T47D (cell line): ENCODE results near the gene VPS52.

Source experiments
- DNase-seq, 2 experiments: peaks; one replicate each; pipeline versions ENCODE4 v3.0.0 to v3.0.0-alpha.2; 2011 to 2012; ENCODE audit warnings: low read depth in 1 of 2, low spot score in 1 of 2
- JUND ChIP-seq: IDR thresholded peaks from 2 replicates; pipeline ENCODE4 v1.6.1; 2012; ENCODE audit warnings: low read depth
- in situ Hi-C: cut with HindIII; loops from 2 replicates; pipeline ENCODE4 v1.10.0; 2016; ENCODE audit warnings: low sequenced_read_pairs, low pct_unique_long_range_greater_than_20kb

VPS52 gene

GRCh38 chr6:33314943-33315792 lies 43.5 kb upstream of the VPS52 start:
- no peak for TF ChIP-seq JUND
- in situ Hi-C loops: no loop called here
- peak; percentile 54 to 90 for DNase-seq

DNA sequence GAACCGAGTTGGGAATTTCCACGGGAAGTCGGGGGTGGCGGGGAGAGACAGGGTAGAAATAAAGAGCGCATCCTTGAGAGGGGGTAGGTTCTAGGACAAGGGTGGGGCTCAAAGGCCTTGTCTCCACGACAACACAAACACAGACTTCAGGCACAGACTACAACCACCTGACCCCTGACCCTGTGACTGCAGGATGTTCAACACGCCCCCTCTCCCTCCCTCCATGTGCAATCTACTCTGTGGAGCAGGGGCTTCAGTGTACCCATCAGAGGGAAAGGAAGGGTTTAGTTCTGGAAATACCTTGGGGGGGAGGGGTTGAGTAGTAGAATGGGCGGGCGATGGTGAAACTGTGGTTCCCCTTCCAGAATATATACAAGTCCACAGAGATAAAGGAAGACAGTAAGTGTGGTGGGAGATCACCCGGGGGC lies 42.9 kb upstream of the VPS52 start:
- TF ChIP-seq JUND: no peak
- peak in 1 of 2 experiments; percentile 78 for DNase-seq
- in situ Hi-C loops: no loop called here

DNA sequence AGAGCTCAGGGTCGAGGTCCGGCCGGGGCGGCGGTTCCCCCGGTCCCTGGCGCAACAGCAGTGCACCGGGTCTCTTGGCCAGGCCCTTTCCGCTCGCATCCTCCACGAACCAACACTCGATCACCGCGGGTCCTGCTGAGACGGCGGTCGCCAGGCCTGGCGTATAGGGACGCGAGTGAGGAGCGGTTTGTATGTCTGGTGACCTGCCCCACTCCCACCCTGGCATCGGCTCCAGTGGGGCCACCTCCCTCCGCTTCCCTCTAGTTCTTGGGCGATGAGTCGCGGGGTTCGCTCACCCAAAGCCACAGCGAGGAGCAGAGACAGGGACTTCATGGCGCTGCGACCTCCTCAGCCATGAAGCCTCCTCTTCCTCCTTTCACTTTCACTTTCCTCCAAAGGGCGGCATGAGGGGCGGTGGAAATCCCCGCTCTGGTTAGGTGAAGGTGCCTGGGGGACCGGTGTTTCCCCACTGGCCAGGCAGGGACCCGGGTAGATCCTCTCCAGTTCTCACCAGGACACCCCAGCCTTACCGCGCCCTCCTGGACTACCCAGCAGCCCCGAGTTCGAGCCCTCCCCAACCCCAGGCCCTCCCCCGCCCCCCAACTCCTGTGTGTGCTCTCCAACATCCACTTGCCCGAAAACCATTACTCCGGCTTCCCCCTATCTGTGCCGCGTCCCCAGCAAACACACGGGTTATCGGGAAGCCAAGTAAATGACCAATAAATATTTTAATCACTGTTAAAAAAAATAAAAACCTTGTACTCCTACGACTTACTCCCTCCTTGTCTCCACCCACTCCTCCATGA lies 42.2 kb upstream of the VPS52 start, which contains the start of gene TAPBP:
TSS of gene TAPBP (minus strand) at position 370 of the 806 bp plus-strand sequence. CDS start at position 333, 37 bp downstream.
- in situ Hi-C loops: no loop called here
- TF ChIP-seq JUND: no peak
- DNase-seq: peak in 1 of 2 experiments; percentile 69

- peak in 1 of 2 experiments; percentile 27 for DNase-seq
- TF ChIP-seq JUND: no peak
- in situ Hi-C loops: no loop called here
Observed at GRCh38 chr6:33313105-33313708, 41.5 kb upstream of the VPS52 start.

DNA sequence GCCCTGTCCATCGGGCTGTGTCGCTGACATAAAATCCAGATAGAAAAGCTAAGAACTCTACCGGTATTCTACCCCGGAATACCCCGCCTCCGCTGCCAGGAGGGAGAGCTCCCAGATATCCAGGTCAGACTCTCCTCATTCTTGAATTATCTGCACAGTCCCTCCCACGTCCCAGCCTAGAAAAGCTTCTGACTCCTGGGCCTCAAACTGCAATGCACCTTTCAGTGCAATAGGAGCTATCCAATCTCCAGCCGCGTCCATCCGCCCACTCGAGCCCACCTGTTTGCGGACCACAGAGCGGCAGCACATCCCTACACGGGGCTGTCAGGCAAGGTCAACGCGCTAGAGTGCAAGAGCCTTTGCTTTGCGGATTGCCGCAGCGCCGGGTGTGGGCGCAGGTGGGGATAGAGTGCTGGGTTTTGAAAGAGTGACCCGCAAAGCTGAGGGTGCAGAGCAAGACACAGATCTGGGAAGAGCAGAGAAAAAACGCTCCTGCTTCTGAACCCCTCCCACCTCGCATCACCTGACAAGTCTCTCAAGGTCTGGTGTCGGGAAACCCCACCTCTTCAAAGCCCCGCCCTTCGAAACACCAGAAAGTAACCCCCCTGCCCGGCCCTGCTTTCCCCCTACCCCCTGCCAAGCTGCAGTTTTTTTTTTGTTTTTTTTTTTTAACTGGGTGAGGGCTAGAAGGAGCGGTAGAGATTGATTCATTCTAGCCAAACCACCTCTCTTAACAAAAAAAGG lies 40.9 kb upstream of the VPS52 start:
- peak; percentile 82 to 89 for DNase-seq
- in situ Hi-C loops: no loop called here
- TF ChIP-seq JUND: no peak

- TF ChIP-seq JUND: no peak
- in situ Hi-C loops: no loop called here
- no peak for DNase-seq
Observed at GRCh38 chr6:33306356-33306755, 34.7 kb upstream of the VPS52 start.

GRCh38 chr6:33305052-33305451 lies 33.4 kb upstream of the VPS52 start:
- no peak for TF ChIP-seq JUND

DNA sequence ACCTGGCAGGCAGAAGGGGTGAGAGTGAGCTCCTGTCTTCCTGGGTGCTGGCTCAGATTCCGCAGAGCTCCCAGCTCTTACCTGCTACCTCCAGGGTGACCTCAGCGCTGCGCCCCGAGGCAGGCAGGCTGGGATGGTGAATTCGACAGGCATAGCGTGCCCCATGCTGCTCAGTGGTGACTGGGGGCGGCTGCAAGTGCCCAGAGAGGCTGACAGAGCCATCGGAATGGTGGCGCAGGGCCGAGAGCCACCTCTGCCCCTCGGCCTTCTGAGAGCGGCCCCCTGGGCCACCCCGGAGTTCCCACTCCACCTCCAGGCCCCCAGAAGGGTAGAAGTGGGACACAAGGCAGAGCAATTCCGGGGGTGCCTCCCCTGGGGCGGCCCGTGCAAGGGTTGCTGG lies 32.5 kb upstream of the VPS52 start:
- no peak for DNase-seq
- in situ Hi-C loops: no loop called here
- TF ChIP-seq JUND: no peak

More at GRCh38 chr6:33305052-33305451, 33.4 kb upstream of the VPS52 start:
- no peak for DNase-seq
- in situ Hi-C loops: no loop called here

DNA sequence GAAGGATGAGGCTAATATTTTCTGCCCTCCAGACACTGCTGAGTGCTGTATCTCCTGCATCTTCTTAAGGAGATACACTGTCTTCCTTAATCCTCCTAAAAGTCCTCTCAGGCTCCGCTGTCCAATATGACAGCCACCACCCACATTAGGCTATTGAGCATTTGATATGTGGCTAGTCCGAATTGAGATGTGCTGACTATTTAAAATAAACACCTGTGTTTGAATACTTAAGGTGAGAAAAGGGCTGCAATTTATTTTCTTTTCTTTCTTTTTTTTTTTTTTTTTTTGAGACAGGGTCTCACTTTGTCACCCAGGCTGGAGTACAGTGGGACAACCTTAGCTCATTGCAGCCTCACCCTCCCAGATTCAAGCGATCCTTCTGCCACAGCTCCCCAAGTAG lies 30.2 kb upstream of the VPS52 start:
- no peak for TF ChIP-seq JUND
- in situ Hi-C loops: no loop called here
- no peak for DNase-seq

- in situ Hi-C loops: no loop called here
- no peak; the same call in none of the 2 replicates for TF ChIP-seq JUND
- DNase-seq: peak; percentile 61 to 95
Observed at GRCh38 chr6:33299237-33299944, 27.7 kb upstream of the VPS52 start.

DNA sequence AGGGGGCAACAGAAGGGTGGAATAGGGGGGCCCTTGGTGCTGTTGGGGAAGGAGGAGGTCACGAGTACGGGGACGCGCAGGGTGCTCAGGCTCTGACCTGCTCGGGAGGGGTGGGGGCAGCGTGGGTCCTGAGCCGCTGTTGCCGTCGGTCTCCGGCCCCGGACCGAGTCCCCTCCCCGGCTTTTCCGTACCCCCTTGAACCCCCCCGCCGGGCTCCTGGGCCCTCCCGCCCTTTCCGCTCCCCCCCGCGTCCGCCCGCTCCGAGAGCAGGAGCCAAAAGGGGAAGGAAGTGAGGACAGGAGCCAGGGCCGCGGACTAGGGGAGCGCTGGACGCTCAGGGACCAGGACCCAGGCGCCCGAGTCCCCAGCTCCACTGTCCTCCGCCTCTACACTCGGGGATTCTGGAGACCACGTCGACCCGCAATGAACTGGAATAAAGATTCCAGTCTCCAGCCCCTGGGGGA lies 27.1 kb upstream of the VPS52 start, which contains the start of gene RGL2:
TSS of gene RGL2 (minus strand) at position 170 of the 464 bp plus-strand sequence. CDS start 332 bp downstream, outside the sequence.
- peak; percentile 55 to 85 for DNase-seq
- TF ChIP-seq JUND: no peak
- in situ Hi-C loops: no loop called here
